HepG2 (cell line): Measurements from ENCODE around the gene CLK4. TPM values are rescaled to one million over a fixed set of nuclear protein-coding genes. Genes with fewer than 3 reads are reported as not detected.

Experiments used
- CC2D1A ChIP-seq: sonication (generic); formaldehyde crosslinking; IDR thresholded peaks from 2 replicates; pipeline ENCODE4 v1.8.1; 2023; ENCODE audit warnings: mild to moderate bottlenecking, missing genetic modification reagents
- HIVEP1 ChIP-seq: sonication (generic); formaldehyde crosslinking; IDR thresholded peaks from 2 replicates; pipeline ENCODE4 v1.4.0; 2020; ENCODE audit warnings: mild to moderate bottlenecking, missing genetic modification reagents
- HOXA9 ChIP-seq: sonication (generic); formaldehyde crosslinking; IDR thresholded peaks from 2 replicates; pipeline ENCODE4 v1.8.1; 2022; ENCODE audit warnings: missing genetic modification reagents, mild to moderate bottlenecking, moderate library complexity, borderline replicate concordance
- MAFK ChIP-seq, 2 experiments: IDR thresholded peaks in 1 of 2; conservative IDR thresholded peaks in 1 of 2; 2 replicates each; pipeline ENCODE4 v1.6.1; 2011; ENCODE audit warnings: improper control_type of control experiment in 2 of 2, low read length in 2 of 2
- MBD4 ChIP-seq: IDR thresholded peaks from 2 replicates; pipeline ENCODE4 v1.6.1; 2012; ENCODE audit warnings: low read length, inconsistent platforms, borderline replicate concordance
- NKX3-1 ChIP-seq: sonication (generic); formaldehyde crosslinking; IDR thresholded peaks from 2 replicates; pipeline ENCODE4 v1.5.0; 2020; ENCODE audit warnings: missing genetic modification reagents
- TBL1XR1 ChIP-seq: fragments of 150-350 bp; IDR thresholded peaks from 2 replicates; pipeline ENCODE4 v1.6.1; 2014; ENCODE audit warnings: borderline replicate concordance, low read length; ENCODE audit not compliant: partially characterized antibody
- ZNF124 ChIP-seq: sonication (generic); formaldehyde crosslinking; IDR thresholded peaks from 2 replicates; pipeline ENCODE4 v1.4.0; 2020; ENCODE audit warnings: missing genetic modification reagents
- ZNF660 ChIP-seq: sonication (generic); formaldehyde crosslinking; IDR thresholded peaks from 2 replicates; pipeline ENCODE4 v1.5.1; 2020; ENCODE audit warnings: mild to moderate bottlenecking, low read depth, missing genetic modification reagents, borderline replicate concordance
- polyA plus RNA-seq, 8 experiments: library from polyadenylated mRNA; depleted of rRNA in 3 of 8; stranded (reverse) in 7 of 8; unstranded in 1 of 8; fragments of >200 nt; fragmentation: Illumina TruSeq in 4 of 8; extraction: Trizol in 4 of 8; gene quantifications; 2 replicates each; pipeline versions ENCODE4 v1.2.1 to v1.2.3, GENCODE V29; 2011 to 2016; ENCODE audit warnings: low read depth in 4 of 8, missing spikeins in 1 of 8, mixed read lengths in 1 of 8; ENCODE audit not compliant: insufficient read depth in 1 of 8
- total RNA-seq, 5 experiments: library from RNA; depleted of rRNA; stranded (reverse); fragments of >200 nt; fragmentation: Illumina TruSeq; extraction: Trizol; gene quantifications; 2 replicates each; pipeline ENCODE4 v1.2.3, GENCODE V29; 2016; ENCODE audit warnings: low read depth in 1 of 5
- TF ChIP-seq, protein P1 (sequence below): sonication (generic); formaldehyde crosslinking; IDR thresholded peaks from 2 replicates; pipeline ENCODE4 v1.4.0; 2020; ENCODE audit warnings: missing genetic modification reagents
- TF ChIP-seq, protein P2 (sequence below), 2 experiments: fragments of 450-650 bp in 1 of 2; sonication (generic) in 1 of 2; formaldehyde crosslinking; IDR thresholded peaks; 2 replicates each; pipeline versions ENCODE4 v1.5.0 to v1.8.0; 2020 to 2022; ENCODE audit warnings: mild to moderate bottlenecking in 1 of 2, missing genetic modification reagents in 1 of 2
- TF ChIP-seq, protein P3 (sequence below), 2 experiments: fragments of 450-650 bp in 1 of 2; sonication (generic) in 1 of 2; formaldehyde crosslinking in 1 of 2; IDR thresholded peaks; 2 replicates each; pipeline versions ENCODE4 v1.6.1 to v1.8.0; 2016 to 2022; ENCODE audit warnings: antibody characterized with exemption in 1 of 2, mild to moderate bottlenecking in 1 of 2, missing genetic modification reagents in 1 of 2

CLK4 gene
- total and polyA plus RNA-seq, 2 of the 13 experiments (the other 11 are each of a cell fraction or from before 2014, with no cell fraction given), result 17.7 to 18.4 TPM

DNA sequence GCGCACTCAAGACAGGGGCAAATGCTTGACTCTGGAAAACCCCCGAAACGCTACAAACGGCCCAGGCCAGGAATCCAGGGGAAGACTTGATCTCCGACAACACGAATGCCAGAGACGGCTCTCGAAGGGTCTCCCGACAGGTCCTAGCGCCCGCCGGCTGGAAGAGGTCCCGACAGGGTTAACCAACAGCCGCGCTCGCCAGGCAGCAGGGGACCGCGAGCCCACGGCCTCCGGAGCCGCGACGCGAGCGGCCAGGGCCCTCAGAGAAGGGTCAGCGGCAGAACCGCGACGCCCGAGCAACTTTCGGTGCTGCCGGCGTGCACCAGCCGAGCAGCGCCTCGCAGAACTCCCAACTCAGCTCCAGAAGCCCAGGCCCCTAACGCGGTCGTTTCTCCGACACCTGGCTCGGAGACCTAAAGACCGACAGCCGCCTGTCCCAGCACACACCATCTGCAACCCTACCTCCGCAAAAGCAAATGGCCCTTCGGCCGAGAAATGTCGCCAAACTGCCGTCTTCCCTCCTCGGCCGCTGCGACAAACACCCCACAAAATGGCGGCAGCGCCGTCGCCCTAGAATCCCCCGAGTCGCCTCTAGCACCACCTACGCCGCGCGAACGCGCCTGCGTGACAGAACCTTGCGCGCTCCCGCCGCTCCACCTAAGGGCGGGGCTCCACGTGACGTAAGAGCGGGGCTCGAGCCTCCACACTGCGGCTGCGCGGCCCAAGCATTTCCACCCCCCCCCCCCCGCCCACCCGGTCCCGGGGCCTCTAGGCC is at the start of gene CLK4 (continued):
- TF ChIP-seq ZNF660 (CRISPR knock-in tag), result no peak
- TF ChIP-seq MAFK (conservative IDR thresholded peaks at IDR 0.05 in 1 of 2, IDR thresholded peaks at IDR 0.05 in 1 of 2; ENCODE audit: low read length in 2 of 2), result no peak
- no peak for TF ChIP-seq MBD4
- TF ChIP-seq, protein P1, sequence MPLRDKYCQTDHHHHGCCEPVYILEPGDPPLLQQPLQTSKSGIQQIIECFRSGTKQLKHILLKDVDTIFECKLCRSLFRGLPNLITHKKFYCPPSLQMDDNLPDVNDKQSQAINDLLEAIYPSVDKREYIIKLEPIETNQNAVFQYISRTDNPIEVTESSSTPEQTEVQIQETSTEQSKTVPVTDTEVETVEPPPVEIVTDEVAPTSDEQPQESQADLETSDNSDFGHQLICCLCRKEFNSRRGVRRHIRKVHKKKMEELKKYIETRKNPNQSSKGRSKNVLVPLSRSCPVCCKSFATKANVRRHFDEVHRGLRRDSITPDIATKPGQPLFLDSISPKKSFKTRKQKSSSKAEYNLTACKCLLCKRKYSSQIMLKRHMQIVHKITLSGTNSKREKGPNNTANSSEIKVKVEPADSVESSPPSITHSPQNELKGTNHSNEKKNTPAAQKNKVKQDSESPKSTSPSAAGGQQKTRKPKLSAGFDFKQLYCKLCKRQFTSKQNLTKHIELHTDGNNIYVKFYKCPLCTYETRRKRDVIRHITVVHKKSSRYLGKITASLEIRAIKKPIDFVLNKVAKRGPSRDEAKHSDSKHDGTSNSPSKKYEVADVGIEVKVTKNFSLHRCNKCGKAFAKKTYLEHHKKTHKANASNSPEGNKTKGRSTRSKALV (CRISPR knock-in tag), result peak; percentile 70; the same call in 1 of the 2 replicates
- TF ChIP-seq NKX3-1, result peak; percentile 72
- TF ChIP-seq HOXA9, result no peak; the same call in 1 of the 2 replicates
- TF ChIP-seq, protein P2, sequence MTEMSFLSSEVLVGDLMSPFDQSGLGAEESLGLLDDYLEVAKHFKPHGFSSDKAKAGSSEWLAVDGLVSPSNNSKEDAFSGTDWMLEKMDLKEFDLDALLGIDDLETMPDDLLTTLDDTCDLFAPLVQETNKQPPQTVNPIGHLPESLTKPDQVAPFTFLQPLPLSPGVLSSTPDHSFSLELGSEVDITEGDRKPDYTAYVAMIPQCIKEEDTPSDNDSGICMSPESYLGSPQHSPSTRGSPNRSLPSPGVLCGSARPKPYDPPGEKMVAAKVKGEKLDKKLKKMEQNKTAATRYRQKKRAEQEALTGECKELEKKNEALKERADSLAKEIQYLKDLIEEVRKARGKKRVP (CRISPR knock-in tag; IDR thresholded peaks at IDR 0.05), result peak in 1 of 2 experiments; percentile 35; a peak in 1 of 4 replicates
- peak; percentile 82 for TF ChIP-seq HIVEP1 (CRISPR knock-in tag)
- no peak for TF ChIP-seq TBL1XR1
- TF ChIP-seq ZNF124 (CRISPR knock-in tag), result peak; percentile 80; the same call in 1 of the 2 replicates
- no peak for TF ChIP-seq CC2D1A (CRISPR knock-in tag)
- TF ChIP-seq, protein P3, sequence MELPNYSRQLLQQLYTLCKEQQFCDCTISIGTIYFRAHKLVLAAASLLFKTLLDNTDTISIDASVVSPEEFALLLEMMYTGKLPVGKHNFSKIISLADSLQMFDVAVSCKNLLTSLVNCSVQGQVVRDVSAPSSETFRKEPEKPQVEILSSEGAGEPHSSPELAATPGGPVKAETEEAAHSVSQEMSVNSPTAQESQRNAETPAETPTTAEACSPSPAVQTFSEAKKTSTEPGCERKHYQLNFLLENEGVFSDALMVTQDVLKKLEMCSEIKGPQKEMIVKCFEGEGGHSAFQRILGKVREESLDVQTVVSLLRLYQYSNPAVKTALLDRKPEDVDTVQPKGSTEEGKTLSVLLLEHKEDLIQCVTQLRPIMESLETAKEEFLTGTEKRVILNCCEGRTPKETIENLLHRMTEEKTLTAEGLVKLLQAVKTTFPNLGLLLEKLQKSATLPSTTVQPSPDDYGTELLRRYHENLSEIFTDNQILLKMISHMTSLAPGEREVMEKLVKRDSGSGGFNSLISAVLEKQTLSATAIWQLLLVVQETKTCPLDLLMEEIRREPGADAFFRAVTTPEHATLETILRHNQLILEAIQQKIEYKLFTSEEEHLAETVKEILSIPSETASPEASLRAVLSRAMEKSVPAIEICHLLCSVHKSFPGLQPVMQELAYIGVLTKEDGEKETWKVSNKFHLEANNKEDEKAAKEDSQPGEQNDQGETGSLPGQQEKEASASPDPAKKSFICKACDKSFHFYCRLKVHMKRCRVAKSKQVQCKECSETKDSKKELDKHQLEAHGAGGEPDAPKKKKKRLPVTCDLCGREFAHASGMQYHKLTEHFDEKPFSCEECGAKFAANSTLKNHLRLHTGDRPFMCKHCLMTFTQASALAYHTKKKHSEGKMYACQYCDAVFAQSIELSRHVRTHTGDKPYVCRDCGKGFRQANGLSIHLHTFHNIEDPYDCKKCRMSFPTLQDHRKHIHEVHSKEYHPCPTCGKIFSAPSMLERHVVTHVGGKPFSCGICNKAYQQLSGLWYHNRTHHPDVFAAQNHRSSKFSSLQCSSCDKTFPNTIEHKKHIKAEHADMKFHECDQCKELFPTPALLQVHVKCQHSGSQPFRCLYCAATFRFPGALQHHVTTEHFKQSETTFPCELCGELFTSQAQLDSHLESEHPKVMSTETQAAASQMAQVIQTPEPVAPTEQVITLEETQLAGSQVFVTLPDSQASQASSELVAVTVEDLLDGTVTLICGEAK (IDR thresholded peaks at IDR 0.05), result no peak
- TF ChIP-seq, protein P3 (CRISPR knock-in tag; IDR thresholded peaks at IDR 0.05), result peak; percentile 60; the same call in 1 of the 2 replicates
